Measurements from ENCODE around the gene KCNC3.

The KCNC3 gene

DNA sequence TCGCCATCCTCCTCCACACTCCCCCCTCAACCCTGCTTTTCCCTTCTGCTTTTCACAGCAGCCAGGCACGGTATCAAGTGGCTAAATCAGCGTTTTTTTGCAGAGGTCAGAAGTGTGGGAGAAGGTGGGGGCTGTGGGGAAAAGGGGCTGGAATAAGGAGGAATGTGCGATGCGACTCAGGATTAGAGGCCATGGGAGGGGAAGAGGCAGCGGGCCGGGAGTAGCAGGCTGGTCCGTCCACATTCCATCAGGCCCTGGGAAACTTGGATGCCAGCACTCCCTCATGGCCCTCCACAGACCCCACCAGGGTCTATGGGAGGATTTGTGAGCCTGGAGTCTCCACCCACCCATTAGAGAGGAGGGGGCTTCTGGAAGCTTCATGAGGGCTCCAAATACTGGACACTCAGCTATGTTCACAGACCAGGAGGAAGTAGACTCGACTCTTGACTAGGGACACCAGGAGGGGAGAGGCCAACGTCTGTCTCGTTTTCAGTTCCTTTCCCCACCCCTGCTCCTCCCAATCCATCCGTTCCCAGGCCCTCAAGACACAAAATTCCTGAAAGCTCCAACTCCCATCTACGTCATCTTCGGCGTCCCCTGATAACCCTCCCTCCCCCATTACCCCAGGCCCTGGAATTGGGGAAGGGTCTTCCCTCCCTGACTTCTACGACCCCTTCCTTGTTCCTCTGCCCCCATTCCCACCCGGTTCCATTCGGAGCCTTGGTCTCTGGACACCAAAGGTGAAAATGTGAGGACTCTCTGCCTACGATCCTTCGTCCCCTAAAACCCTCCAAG is 3.3 kb upstream of the KCNC3 start:
- H3K27me3 ChIP-seq (ENCODE audit: control insufficient read depth, low read length): peaks cover 9% of the 10 kb centered on the region
- no peaks in the 10 kb centered on the region for H3K9me3 ChIP-seq (ENCODE audit: control insufficient read depth, insufficient read depth, low read length)
- peak overlapping the region; percentile 85 for H3K27ac ChIP-seq (ENCODE audit: low read depth, low read length)
- TF ChIP-seq, protein P1, sequence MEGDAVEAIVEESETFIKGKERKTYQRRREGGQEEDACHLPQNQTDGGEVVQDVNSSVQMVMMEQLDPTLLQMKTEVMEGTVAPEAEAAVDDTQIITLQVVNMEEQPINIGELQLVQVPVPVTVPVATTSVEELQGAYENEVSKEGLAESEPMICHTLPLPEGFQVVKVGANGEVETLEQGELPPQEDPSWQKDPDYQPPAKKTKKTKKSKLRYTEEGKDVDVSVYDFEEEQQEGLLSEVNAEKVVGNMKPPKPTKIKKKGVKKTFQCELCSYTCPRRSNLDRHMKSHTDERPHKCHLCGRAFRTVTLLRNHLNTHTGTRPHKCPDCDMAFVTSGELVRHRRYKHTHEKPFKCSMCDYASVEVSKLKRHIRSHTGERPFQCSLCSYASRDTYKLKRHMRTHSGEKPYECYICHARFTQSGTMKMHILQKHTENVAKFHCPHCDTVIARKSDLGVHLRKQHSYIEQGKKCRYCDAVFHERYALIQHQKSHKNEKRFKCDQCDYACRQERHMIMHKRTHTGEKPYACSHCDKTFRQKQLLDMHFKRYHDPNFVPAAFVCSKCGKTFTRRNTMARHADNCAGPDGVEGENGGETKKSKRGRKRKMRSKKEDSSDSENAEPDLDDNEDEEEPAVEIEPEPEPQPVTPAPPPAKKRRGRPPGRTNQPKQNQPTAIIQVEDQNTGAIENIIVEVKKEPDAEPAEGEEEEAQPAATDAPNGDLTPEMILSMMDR (IDR thresholded peaks at IDR 0.05; ENCODE audit: low read depth, low read length, poor library complexity, severe bottlenecking): no peak
- no peak for TF ChIP-seq EZH2phosphoT487 (IDR thresholded peaks at IDR 0.05; ENCODE audit: borderline replicate concordance, low read length)
- peaks cover 73% of the 10 kb centered on the region for H3K4me1 ChIP-seq (ENCODE audit: control insufficient read depth, low read length)
- H3K9me2 ChIP-seq (replicated peaks; ENCODE audit: control insufficient read depth, low read length): no peaks in the 10 kb centered on the region
- peaks cover 12% of the 10 kb centered on the region for H4K20me1 ChIP-seq (ENCODE audit: control insufficient read depth, insufficient read depth, low read depth, low read length)
- H3K79me2 ChIP-seq (ENCODE audit: control insufficient read depth, low read length): peaks cover 29% of the 10 kb centered on the region
- H3F3A ChIP-seq (ENCODE audit: control insufficient read depth, insufficient read depth): peaks cover 29% of the 10 kb centered on the region
- H3K4me3 ChIP-seq (ENCODE audit: low read length): peak overlapping the region; percentile 84
- H3K36me3 ChIP-seq (ENCODE audit: control insufficient read depth, low read length): peaks cover 53% of the 10 kb centered on the region
- H3K4me2 ChIP-seq (ENCODE audit: low read length): peak overlapping the region; percentile 99

DNA sequence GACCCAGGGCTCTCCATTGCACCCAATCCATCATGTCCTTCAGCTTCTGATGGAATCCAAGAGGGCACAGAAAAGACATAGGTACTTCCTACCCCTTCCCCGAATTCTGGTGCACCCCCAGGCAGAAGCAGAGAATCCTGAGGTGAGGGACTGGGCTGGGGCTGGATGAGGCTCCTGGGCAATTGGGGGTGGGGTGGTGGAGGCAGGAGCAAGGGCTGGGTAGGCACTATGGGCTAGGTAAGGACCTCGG is 2.7 kb upstream of the KCNC3 start:
- peaks cover 14% of the 10 kb centered on the region for H3K27me3 ChIP-seq (ENCODE audit: control insufficient read depth, low read length)
- TF ChIP-seq, protein P1 (IDR thresholded peaks at IDR 0.05; ENCODE audit: low read depth, low read length, poor library complexity, severe bottlenecking): no peak
- TF ChIP-seq EZH2phosphoT487 (IDR thresholded peaks at IDR 0.05; ENCODE audit: borderline replicate concordance, low read length): no peak
- H3K9me3 ChIP-seq (ENCODE audit: control insufficient read depth, insufficient read depth, low read length): no peaks in the 10 kb centered on the region
- H4K20me1 ChIP-seq (ENCODE audit: control insufficient read depth, insufficient read depth, low read depth, low read length): peaks cover 16% of the 10 kb centered on the region
- peaks cover 31% of the 10 kb centered on the region for H3F3A ChIP-seq (ENCODE audit: control insufficient read depth, insufficient read depth)
- peak overlapping the region; percentile 99 for H3K4me2 ChIP-seq (ENCODE audit: low read length)
- H3K4me1 ChIP-seq (ENCODE audit: control insufficient read depth, low read length): peaks cover 79% of the 10 kb centered on the region
- peaks cover 25% of the 10 kb centered on the region for H3K79me2 ChIP-seq (ENCODE audit: control insufficient read depth, low read length)
- no peaks in the 10 kb centered on the region for H3K9me2 ChIP-seq (replicated peaks; ENCODE audit: control insufficient read depth, low read length)
- H3K4me3 ChIP-seq (ENCODE audit: low read length): peak overlapping the region; percentile 84
- H3K27ac ChIP-seq (ENCODE audit: low read depth, low read length): peak overlapping the region; percentile 85
- peaks cover 48% of the 10 kb centered on the region for H3K36me3 ChIP-seq (ENCODE audit: control insufficient read depth, low read length)

DNA sequence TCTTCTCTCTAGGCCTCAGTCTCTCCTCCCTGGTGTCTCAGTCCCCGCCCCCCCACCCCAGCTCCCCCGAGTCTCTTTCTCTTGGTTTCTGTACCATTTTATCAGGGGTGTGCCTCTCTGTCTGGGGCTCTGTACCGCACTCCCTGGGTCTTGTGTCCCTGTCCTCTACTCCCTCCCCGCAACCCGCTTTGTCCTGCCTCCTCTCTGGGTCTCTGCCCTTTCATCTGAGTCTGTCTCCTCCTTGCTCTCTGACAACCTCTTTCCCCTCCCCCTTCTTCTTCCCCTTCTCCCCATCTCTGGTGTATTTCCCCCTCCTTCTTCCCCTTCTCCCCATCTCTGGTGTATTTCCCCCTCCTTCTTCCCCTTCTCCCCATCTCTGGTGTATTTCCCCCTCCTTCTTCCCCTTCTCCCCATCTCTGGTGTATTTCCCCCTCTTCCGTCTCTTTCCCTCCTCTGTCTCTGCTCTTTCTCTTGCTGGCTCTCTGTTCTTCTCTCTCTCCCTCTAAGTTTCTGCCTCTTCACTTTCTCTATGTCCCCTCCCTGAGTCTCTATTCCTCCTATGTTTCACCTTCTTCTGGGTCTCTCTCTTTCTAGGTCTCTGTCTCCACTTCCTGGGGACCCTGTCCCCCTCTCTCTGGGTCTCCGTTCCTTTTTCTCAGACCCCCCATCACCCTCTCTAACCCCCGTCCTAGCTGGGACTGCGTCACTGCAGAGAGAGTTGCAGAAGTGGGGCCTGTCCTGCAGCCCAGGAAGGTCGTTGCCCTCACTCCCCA is 2.2 kb upstream of the KCNC3 start:
- Histone ChIP-seq H3K4me3 (ENCODE audit: low read length) (peak overlapping the region; percentile 84), H3K9me3 (ENCODE audit: control insufficient read depth, insufficient read depth, low read length) (no peaks in the 10 kb centered on the region), H3K27ac (ENCODE audit: low read depth, low read length) (peak overlapping the region; percentile 85), H3K79me2 (ENCODE audit: control insufficient read depth, low read length) (peaks cover 22% of the 10 kb centered on the region), H3K4me1 (ENCODE audit: control insufficient read depth, low read length) (peaks cover 80% of the 10 kb centered on the region), H3K36me3 (ENCODE audit: control insufficient read depth, low read length) (peaks cover 42% of the 10 kb centered on the region), H3K27me3 (ENCODE audit: control insufficient read depth, low read length) (peaks cover 19% of the 10 kb centered on the region), H3K9me2 (replicated peaks; ENCODE audit: control insufficient read depth, low read length) (no peaks in the 10 kb centered on the region), H4K20me1 (ENCODE audit: control insufficient read depth, insufficient read depth, low read depth, low read length) (peaks cover 21% of the 10 kb centered on the region), H3K4me2 (ENCODE audit: low read length) (peak overlapping the region; percentile 99), H3F3A (ENCODE audit: control insufficient read depth, insufficient read depth) (peaks cover 32% of the 10 kb centered on the region)
- no peak for TF ChIP-seq EZH2phosphoT487 (IDR thresholded peaks at IDR 0.05; ENCODE audit: borderline replicate concordance, low read length)
- TF ChIP-seq, protein P1 (IDR thresholded peaks at IDR 0.05; ENCODE audit: low read depth, low read length, poor library complexity, severe bottlenecking): no peak

Measured in DOHH2 (cell line).